ENCODE measurements around the gene KIF16B. TPM values are rescaled to one million over a fixed set of nuclear protein-coding genes. Genes with fewer than 3 reads are reported as not detected.

KIF16B gene
- total RNA-seq, 2 experiments from 2014 or later = 3.5 to 4.2 TPM

- ATAC-seq (no peak), DNase-seq (no peak)
- Mint-ChIP-seq H3K9me3 (no peaks in the 10 kb centered on the region), H3K27me3 (no peaks in the 10 kb centered on the region), H3K36me3 (ENCODE audit: low read depth) (peaks cover 2% of the 10 kb centered on the region), H3K4me1 (ENCODE audit: low read depth) (no peaks in the 10 kb centered on the region), H3K4me3 (no peak overlapping the region), H3K27ac (no peak overlapping the region)
- POLR2A ChIA-PET = no interaction called here
- TF ChIP-seq CTCF (IDR thresholded peaks at IDR 0.05) = no peak
- intact Hi-C loops (cut with micrococcal nuclease) = no loop called here
- CTCF ChIA-PET = no interaction called here
These were observed 140.0 kb downstream of the KIF16B start for GRCh38 chr20:16433293-16433580.

- intact Hi-C loops (cut with micrococcal nuclease) = no loop called here
- ATAC-seq (no peak), DNase-seq (no peak)
- POLR2A ChIA-PET = no interaction called here
- CTCF ChIA-PET = no interaction called here
- Mint-ChIP-seq H3K27me3 (no peaks in the 10 kb centered on the region), H3K4me3 (no peak overlapping the region), H3K4me1 (ENCODE audit: low read depth) (no peaks in the 10 kb centered on the region), H3K9me3 (no peaks in the 10 kb centered on the region), H3K27ac (no peak overlapping the region), H3K36me3 (ENCODE audit: low read depth) (peaks cover 4% of the 10 kb centered on the region)
- TF ChIP-seq CTCF (IDR thresholded peaks at IDR 0.05) = no peak
These were observed 140.6 kb downstream of the KIF16B start for GRCh38 chr20:16432466-16433292.

GRCh38 chr20:16428112-16428511 lies 145.1 kb downstream of the KIF16B start:
- Mint-ChIP-seq H3K36me3 (ENCODE audit: low read depth) (peaks cover 24% of the 10 kb centered on the region), H3K27ac (no peak overlapping the region), H3K4me3 (no peak overlapping the region), H3K27me3 (no peaks in the 10 kb centered on the region), H3K4me1 (ENCODE audit: low read depth) (no peaks in the 10 kb centered on the region), H3K9me3 (peaks cover 3% of the 10 kb centered on the region)
- ChIA-PET POLR2A (no interaction called here), CTCF (interaction anchor here (1.2 kb wide), 1 partner anchor 14 kb away, joined by 3 read pairs; no protein-coding TSS in a partner anchor)
- intact Hi-C loops (cut with micrococcal nuclease) = no loop called here
- ATAC-seq (no peak), DNase-seq (no peak)
- no peak for TF ChIP-seq CTCF (IDR thresholded peaks at IDR 0.05)

GRCh38 chr20:16427571-16427970 lies 145.7 kb downstream of the KIF16B start:
- no peak for TF ChIP-seq CTCF (IDR thresholded peaks at IDR 0.05)
- H3K4me1 Mint-ChIP-seq (ENCODE audit: low read depth) = no peaks in the 10 kb centered on the region
- no peak overlapping the region for H3K27ac Mint-ChIP-seq
- ATAC-seq (no peak), DNase-seq (no peak)
- no peak overlapping the region for H3K4me3 Mint-ChIP-seq
- H3K9me3 Mint-ChIP-seq = peaks cover 3% of the 10 kb centered on the region
- ChIA-PET POLR2A (no interaction called here), CTCF (interaction anchor here (1.2 kb wide), 1 partner anchor 15 kb away, joined by 3 read pairs; no protein-coding TSS in a partner anchor)
- intact Hi-C loops (cut with micrococcal nuclease) = no loop called here
- H3K27me3 Mint-ChIP-seq = no peaks in the 10 kb centered on the region
- H3K36me3 Mint-ChIP-seq (ENCODE audit: low read depth) = peaks cover 24% of the 10 kb centered on the region

GRCh38 chr20:16424780-16425179 lies 148.5 kb downstream of the KIF16B start:
- Mint-ChIP-seq H3K9me3 (peaks cover 3% of the 10 kb centered on the region), H3K27me3 (no peaks in the 10 kb centered on the region), H3K4me1 (ENCODE audit: low read depth) (no peaks in the 10 kb centered on the region), H3K4me3 (no peak overlapping the region), H3K36me3 (ENCODE audit: low read depth) (peaks cover 24% of the 10 kb centered on the region), H3K27ac (no peak overlapping the region)
- CTCF ChIA-PET = no interaction called here
- DNase-seq (no peak), ATAC-seq (no peak)
- POLR2A ChIA-PET = interaction anchor here (0.6 kb wide), 1 partner anchor 50 kb away, joined by 3 read pairs; no protein-coding TSS in a partner anchor
- intact Hi-C loops (cut with micrococcal nuclease) = no loop called here
- no peak for TF ChIP-seq CTCF (IDR thresholded peaks at IDR 0.05)
